ENCODE data around the gene MC2R.

Gene MC2R

GRCh38 chr18:13915391-13915790 lies at the start of gene MC2R:
Gene MC2R, minus strand, starts transcription at chr18:13915536. Its CDS starts 30,018 bp downstream, at chr18:13885518.
- no peak for TF ChIP-seq CTCF (IDR thresholded peaks at IDR 0.05)
- H3K27ac ChIP-seq = no peak within 1 kb of the TSS
- H3K4me3 ChIP-seq = no peak within 1 kb of the TSS
- H3K9me3 ChIP-seq = no peaks in the 10 kb centered on the region
- H3K4me1 ChIP-seq = peaks cover 0 to 12% (median 1%) of the 10 kb centered on the region in 4 donors
- intact Hi-C loops (cut with DNase I; ENCODE audit: low total_unique reads) = no loop called here
- H3K27me3 ChIP-seq = no peaks in the 10 kb centered on the region
- H3K36me3 ChIP-seq = no peaks in the 10 kb centered on the region
- DNase-seq = no peak

DNA sequence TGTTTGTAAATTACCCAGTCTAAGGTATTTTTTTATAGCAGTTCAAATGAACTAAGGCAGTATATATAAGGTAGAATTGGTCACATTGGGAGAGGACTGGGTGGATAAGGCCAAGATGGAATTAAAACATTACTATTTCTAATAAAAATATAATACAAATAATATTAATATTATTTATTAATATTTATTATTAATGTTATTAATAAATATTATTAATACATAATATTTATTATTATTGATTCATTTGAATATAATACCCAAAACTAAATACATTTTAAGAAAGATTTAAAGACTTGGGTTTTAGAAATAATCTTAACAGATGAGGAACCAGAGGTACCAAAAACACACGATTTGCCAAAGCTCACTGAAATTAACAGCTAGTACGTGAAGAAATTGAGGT lies 30.5 kb upstream of the MC2R start:
- Histone ChIP-seq H3K36me3 (no peaks in the 10 kb centered on the region), H3K4me1 (no peaks in the 10 kb centered on the region), H3K9me3 (peaks cover 0 to 4% (median 0%) of the 10 kb centered on the region in 3 donors), H3K4me3 (no peak overlapping the region), H3K27ac (no peak overlapping the region), H3K27me3 (no peaks in the 10 kb centered on the region)
- TF ChIP-seq CTCF (IDR thresholded peaks at IDR 0.05) = no peak
- intact Hi-C loops (cut with DNase I; ENCODE audit: low total_unique reads) = no loop called here
- DNase-seq = no peak

DNA sequence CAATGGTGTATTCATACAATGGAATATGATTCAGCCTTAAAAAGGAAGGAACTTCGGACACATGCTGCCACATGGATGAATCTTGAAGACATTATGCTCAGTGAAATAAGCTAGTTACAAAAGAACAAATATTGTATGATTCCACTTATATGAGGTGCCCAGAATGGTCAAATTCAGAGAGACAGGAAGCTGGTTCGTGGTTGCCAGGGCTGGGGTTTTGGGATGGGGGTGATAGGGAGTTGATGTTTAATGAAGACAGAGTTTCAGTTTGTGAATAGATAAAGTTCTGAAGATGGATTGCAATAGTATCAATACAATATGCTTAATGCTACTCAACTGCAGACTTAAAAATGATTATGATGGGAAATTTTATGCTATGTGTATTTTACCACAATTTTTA lies 28.0 kb upstream of the MC2R start:
- no peaks in the 10 kb centered on the region for H3K36me3 ChIP-seq
- H3K27ac ChIP-seq = no peak overlapping the region
- H3K4me3 ChIP-seq = no peak overlapping the region
- no peak for TF ChIP-seq CTCF (IDR thresholded peaks at IDR 0.05)
- H3K27me3 ChIP-seq = no peaks in the 10 kb centered on the region
- no peak for DNase-seq
- H3K4me1 ChIP-seq = no peaks in the 10 kb centered on the region
- intact Hi-C loops (cut with DNase I; ENCODE audit: low total_unique reads) = no loop called here
- peaks cover 0 to 4% (median 0%) of the 10 kb centered on the region in 3 donors for H3K9me3 ChIP-seq

DNA sequence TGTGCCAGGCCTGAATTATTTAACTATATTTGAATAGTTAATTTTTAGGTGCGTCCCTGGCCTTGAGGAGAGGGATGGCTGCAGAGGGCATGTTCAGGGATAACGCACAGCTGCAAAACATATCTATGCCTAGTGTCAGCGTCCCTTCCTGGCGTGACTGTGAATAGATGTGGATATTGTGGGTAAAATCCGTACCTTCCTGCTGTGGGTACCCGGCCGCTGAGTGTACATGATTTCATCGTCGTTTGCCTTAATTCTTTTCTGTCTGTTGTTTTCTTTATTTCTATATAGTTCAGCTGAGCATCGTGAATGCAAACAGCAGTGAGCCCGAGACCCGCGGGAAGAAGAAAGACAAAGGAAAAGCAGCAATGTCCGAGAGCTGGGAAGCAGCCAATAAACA lies 25.0 kb upstream of the MC2R start:
- Histone ChIP-seq H3K27me3 (no peaks in the 10 kb centered on the region), H3K27ac (no peak overlapping the region), H3K4me3 (no peak overlapping the region), H3K4me1 (no peaks in the 10 kb centered on the region), H3K9me3 (peaks cover 0 to 2% (median 0%) of the 10 kb centered on the region in 3 donors), H3K36me3 (no peaks in the 10 kb centered on the region)
- no peak for DNase-seq
- intact Hi-C loops (cut with DNase I; ENCODE audit: low total_unique reads) = no loop called here
- no peak for TF ChIP-seq CTCF (IDR thresholded peaks at IDR 0.05)

- DNase-seq = no peak
These were observed 19.3 kb upstream of the MC2R start for GRCh38 chr18:13934676-13935075.

More at GRCh38 chr18:13934676-13935075, 19.3 kb upstream of the MC2R start:
- no peak overlapping the region for H3K4me3 ChIP-seq
- no peak for TF ChIP-seq CTCF (IDR thresholded peaks at IDR 0.05)
- H3K27me3 ChIP-seq = no peaks in the 10 kb centered on the region
- H3K27ac ChIP-seq = no peak overlapping the region
- intact Hi-C loops (cut with DNase I; ENCODE audit: low total_unique reads) = no loop called here
- no peaks in the 10 kb centered on the region for H3K36me3 ChIP-seq
- peaks cover 0 to 4% (median 3%) of the 10 kb centered on the region in 3 donors for H3K9me3 ChIP-seq
- no peaks in the 10 kb centered on the region for H3K4me1 ChIP-seq
